Heart left ventricle (tissue), 13 donors: ENCODE results near the gene GIN1.
A peak's percentile ranks its signal among the peaks of the same experiment; 100 is the strongest.

Experiments
- POLR2A ChIP-seq, 2 donors: fragments of 450-650 bp; IDR thresholded peaks; one replicate each; pipeline ENCODE4 v1.6.1; 2017; ENCODE audit warnings: antibody characterized with exemption in 2 of 2, mild to moderate bottlenecking in 2 of 2, moderate library complexity in 2 of 2
- TF ChIP-seq, protein P1 (sequence below), 12 donors: fragments of 200-600 bp; sonication (generic) in 4 of 12; IDR thresholded peaks; one replicate each; pipeline versions ENCODE4 v1.5.0 to v1.8.0; 2018 to 2022; ENCODE audit warnings: antibody characterized with exemption in 12 of 12, mild to moderate bottlenecking in 5 of 12
- donor health status: ischemic (EF 13 %, LVEDD 7.1; RV severe dilation, severe dysfunction).
- donor health status: DM: no; HTN: yes; CAD: no.
- donor health status: DM: no; HTN: no; CAD: no.
- donor health status: ischemic (EF 25% LVEDD 6.9; RV normal size, moderate dysfunction).
- donor health status: ischemic (EF 25% LVEDD 5.7; RV mildly dilated, moderate dysfunction).
- donor health status: ischemic (EF 35%, LVEDD 5.7; RV mildly dilated, moderate dysfunction).
- donor health status: nonischemic (EF 11% LVEDD 7.7; RV severe dilation, severe dysfunction).
- donor health status: DM: yes; HTN: yes; CAD: no.
- donor health status: PGD.
- donor health status: ischemic (EF 29% LVEDD 5.4; RV normal size, mild dysfunction).
- donor health status: nonischemic (EF 23%, LVEDD 6.1; RV moderate dilation, normal function).

DNA sequence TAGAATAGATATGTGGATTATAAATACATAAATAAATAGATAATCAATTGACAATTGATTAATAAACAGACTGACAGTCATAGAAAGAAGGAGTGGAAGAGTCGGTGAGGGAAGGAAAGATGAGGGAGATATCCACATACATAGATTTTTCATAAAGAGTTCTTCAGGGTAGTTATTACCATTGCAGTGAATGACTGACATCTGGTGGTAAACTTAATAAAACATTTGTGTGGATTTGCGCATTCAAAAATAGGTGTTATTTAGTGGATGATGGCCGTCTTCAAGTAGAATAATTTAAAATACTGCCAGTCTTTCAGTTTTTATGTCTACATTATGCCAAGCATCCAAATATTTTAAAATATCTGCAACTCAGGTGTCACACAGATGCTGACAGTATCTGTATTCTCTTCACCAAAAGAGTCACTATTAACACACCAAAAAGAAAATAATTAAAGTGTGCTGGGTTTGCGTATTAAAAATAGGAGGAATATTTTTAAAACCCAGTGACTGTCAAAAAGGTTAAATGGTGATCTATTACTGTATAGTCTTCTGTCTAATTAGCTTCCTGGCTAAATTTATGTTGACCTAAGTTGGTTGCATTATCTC, 78.8 kb downstream of the GIN1 start:
- TF ChIP-seq, protein P1, sequence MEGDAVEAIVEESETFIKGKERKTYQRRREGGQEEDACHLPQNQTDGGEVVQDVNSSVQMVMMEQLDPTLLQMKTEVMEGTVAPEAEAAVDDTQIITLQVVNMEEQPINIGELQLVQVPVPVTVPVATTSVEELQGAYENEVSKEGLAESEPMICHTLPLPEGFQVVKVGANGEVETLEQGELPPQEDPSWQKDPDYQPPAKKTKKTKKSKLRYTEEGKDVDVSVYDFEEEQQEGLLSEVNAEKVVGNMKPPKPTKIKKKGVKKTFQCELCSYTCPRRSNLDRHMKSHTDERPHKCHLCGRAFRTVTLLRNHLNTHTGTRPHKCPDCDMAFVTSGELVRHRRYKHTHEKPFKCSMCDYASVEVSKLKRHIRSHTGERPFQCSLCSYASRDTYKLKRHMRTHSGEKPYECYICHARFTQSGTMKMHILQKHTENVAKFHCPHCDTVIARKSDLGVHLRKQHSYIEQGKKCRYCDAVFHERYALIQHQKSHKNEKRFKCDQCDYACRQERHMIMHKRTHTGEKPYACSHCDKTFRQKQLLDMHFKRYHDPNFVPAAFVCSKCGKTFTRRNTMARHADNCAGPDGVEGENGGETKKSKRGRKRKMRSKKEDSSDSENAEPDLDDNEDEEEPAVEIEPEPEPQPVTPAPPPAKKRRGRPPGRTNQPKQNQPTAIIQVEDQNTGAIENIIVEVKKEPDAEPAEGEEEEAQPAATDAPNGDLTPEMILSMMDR (IDR thresholded peaks at IDR 0.05): peak; percentile 41 to 81 (median 62)
- TF ChIP-seq POLR2A (IDR thresholded peaks at IDR 0.05): no peak
